Activated T-cell treated with anti-CD3 and anti-CD28 coated beads, Interleukin-2, amount 50 U/mL, for 48 hours (primary cell): ENCODE data around the gene RASGEF1B.

ENCODE experiments used
- DNase-seq, 2 experiments: peaks; one replicate each; pipeline ENCODE4 v3.0.0-alpha.2; 2020

Gene RASGEF1B

DNA sequence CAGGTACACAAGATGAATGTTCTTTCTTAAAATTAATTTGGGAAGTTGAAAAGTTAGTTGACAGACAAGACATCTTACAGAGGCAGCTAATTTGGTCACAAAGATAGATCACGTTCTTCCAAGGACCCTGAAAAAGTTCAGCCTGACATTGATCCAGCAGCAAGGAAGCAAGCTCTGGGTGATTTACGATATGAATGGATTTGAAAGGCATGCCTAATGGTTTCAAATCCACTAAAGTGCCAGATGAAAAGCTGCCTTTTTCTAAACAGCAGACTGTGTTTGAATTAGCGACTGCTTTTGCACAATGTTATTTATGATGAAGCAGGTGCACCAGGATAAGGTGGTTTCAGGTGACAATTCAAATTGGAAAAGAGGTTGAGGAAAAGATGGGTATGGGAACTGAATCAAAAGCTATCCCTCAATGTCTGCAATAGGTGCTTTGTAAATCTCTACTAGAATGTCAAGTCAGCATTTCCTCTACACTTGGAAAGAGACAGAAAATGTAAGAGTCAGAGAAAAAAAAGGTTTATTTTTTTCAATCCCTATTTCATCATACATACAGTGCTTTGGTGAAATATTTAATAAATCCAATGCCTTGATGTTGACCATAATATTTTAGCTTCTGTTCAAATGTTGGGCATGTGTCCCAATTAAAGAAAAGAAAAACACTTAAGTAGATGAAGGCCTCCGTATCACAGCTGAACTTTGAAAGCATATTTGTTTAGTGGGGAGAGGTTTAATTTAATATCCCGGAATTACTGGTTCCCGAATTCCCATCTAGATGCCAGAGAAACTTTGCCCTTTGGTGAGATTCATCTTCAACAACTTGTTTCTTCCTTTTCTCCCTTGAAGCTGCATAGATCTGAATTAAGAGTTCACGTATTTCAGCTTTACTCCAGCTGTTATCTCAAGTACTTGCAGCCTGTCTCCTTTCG lies 6.0 kb downstream of the RASGEF1B start:
- DNase-seq = no peak

GRCh38 chr4:81460834-81461233 lies 10.9 kb downstream of the RASGEF1B start:
- DNase-seq = no peak

DNA sequence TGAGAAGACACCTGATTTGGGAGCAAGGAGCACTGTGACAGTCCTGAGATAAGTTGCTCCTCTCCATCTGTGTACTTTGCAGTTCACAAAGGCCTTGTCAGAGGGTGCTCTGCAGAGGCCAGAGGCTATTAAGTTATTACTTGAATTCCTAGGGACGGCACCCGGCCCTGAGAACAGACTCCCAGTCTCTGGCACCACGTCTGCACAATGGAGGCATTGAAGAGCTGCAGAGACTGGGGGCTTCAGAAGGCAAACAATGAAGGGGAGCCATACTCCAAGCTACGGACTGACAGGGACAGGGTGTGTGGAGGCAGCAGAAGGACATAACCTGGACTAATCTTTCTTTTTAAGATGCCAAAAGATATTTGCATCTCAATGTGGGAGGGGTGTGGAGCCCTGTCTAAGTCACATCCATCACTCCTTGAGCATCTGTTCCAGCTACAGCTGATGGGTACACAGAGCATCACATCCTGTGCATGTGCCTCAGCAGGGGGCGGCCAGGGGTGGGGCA lies 11.5 kb downstream of the RASGEF1B start:
- DNase-seq = no peak

- DNase-seq = no peak
Measured at GRCh38 chr4:81459228-81459627, 12.5 kb downstream of the RASGEF1B start.

- no peak for DNase-seq
Measured at GRCh38 chr4:81457921-81458520, 13.7 kb downstream of the RASGEF1B start.

GRCh38 chr4:81457345-81457744 lies 14.4 kb downstream of the RASGEF1B start:
- DNase-seq = no peak

DNA sequence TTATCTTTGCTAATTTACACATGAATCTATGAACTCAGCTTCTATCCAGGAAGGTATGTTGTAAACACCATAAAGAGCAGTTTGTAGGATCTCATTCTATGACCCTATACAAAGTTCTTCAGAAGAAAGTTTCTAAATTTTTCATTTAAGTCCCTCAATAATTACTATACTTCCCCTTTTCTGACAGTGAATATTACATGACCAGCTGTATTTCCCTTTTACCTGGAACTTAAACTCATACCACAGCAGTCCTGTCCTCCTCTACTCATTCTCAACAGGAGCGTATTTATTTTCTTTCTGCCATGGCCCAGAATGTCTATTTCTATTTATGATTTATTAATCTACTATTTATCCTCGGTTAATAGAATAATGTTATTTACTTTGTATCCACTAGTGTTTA lies 15.8 kb downstream of the RASGEF1B start:
- DNase-seq = no peak

DNA sequence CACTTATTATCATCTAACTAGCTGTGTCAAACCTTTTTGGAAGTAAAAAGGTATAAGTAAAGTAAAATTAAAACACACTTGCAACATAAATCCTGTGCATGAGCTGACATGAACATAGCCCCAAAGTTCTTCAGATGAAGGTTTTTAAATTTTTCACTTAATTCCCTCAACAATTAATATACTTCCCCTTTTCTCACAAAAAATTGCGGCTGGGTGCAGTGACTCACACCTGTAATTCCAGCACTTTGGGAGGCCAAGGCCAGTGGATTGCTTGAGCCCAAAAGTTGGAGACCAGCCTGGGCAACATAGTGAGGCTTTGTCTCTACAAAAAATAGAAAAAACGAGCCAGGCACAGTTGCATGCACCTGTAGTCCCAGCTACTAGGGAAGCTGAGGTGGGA lies 16.8 kb downstream of the RASGEF1B start:
- no peak for DNase-seq

DNA sequence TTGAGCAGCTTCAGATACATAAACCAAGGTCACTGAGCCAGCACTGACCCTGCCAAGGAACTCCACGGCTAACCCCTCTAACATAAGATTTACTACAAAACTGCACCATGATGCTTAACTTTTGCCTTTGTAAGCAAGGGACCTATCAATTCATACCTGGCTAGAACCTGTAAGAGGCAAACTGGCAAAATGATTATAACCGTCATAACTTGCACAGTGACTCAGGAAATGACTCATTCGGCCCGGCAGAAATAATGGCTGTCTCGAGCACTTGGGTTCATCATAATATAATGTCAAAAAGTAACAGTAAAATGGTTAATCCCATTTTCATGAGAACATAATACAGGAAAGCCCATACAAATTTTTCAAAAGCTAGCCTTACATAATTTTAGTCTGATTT lies 17.2 kb downstream of the RASGEF1B start:
- peak; percentile 47 to 60 for DNase-seq

DNA sequence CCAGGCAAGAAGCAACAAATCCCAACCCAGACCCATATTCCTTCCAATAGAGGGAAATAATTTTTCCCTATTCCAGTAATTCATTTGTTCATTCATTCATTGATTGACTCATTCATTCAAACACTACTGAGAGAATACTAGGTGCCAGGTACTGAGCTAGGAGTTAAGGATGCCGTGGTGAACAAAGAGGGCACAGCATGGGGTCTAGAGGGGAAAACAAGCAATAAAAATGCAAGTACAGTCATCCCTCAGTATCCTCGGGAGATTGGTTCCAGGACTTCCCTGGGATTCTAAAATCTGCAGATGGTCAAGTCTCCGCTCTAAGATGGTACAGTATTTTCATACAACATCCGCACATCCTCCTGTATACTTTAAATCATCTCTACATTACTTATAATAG lies 18.7 kb downstream of the RASGEF1B start:
- DNase-seq = no peak

GRCh38 chr4:81452452-81453006 lies 19.2 kb downstream of the RASGEF1B start:
- no peak for DNase-seq

GRCh38 chr4:81449015-81449414 lies 22.7 kb downstream of the RASGEF1B start:
- no peak for DNase-seq

- no peak for DNase-seq
Measured at GRCh38 chr4:81447566-81448229, 24.0 kb downstream of the RASGEF1B start.

DNA sequence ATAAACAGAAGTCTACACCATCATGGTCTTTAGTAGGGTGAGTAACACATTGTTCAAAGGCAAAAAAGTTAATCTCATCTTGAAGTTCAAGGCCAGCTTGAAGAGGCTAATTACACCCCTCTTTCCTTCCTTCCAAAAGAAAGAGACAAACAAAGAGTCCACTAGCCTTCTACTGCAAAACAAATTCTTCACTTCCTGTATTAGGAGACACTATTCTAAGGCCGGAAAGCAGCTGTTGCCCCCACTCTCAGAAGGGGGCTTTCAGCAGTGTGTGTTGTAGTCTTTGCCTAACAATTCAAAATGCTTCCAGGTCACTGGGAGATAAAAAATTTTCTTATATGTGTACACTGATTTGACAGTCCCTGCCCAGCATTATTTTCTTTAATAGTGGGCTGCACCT lies 25.1 kb downstream of the RASGEF1B start:
- no peak for DNase-seq

DNA sequence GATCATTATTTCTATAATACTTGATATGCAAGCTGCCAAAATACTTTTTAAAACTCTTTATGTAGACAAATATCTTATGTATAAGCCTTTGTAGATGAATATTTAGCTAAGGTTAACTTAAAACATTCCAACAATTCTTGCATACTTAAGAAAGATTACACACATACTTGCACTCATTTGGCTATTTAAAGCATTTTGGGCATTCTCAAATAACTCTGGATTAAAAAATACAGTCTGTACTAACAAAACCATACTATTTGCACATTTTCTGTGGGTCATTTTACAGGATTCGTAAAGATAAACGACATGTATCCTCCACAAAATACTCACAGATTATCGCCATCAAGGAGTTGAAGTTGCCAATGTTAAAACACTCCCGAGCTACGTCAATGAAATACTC lies 26.5 kb downstream of the RASGEF1B start:
- DNase-seq = no peak

DNA sequence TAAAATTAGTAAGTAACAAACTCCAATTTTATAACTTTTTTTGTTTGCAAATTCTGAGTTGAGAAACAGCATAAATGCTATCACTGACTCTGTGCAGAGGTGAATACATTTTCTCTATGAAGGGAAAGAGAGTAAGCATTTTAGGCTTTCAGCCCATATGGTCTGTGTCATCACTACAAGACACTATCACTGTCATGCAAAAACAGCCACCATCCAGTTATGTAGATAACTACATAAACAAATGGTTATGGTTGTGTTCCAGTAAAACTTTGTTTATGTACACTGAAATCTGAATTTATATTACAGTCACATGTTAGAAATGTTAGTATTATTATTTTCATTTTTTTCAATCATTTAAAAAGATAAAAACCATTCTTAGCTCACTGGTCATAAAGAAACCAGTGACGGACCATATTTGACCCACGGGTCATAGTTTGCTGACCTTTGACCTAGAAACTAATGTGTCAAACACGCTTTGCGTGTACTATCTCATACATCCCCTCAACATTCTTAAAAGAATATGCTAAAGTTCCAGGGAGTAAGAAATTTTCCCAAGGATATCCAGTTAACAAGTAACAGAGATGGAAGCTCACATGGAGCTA lies 29.1 kb downstream of the RASGEF1B start:
- no peak for DNase-seq

GRCh38 chr4:81440949-81441348 lies 30.8 kb downstream of the RASGEF1B start:
- no peak for DNase-seq

DNA sequence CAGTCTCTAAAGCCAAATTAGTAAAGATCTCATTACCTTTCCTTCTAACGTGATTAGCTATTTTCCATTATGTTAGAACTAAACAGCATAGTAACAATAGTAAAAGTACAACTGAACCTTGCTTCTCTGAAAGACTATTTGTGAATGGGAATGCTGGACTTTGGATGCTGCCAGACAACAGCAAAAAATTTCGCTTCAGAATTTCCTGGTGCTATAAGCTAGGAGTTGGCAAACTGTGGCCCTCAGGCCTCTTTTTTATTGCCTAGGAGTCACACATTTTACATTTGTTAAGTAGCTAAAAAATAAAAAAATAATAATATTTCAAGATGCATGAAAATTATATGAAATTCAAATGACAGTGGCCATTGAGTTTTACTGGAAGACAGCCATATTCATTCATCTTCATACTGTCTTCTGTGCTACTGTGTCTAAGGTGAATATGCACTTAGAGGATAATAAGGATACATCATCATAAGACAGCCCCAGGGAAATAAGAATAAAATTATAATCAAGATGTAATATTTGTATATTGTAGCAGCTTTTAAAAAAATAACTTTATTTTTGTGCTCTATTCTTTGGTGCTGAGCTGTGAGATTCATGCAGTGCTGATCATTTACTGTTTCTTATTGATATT lies 34.6 kb downstream of the RASGEF1B start:
- DNase-seq = no peak

GRCh38 chr4:81436096-81436495 lies 35.6 kb downstream of the RASGEF1B start:
- no peak for DNase-seq

GRCh38 chr4:81432825-81433224 lies 38.9 kb downstream of the RASGEF1B start:
- no peak for DNase-seq

- DNase-seq = no peak
Measured at GRCh38 chr4:81431971-81432370, 39.7 kb downstream of the RASGEF1B start.

GRCh38 chr4:81429607-81430006 lies 42.1 kb downstream of the RASGEF1B start:
- DNase-seq = no peak
